Activated T-cell treated with anti-CD3 and anti-CD28 coated beads for 1 hour (primary cell): Measurements from ENCODE around the gene CTNND2.

ENCODE experiments used
- DNase-seq: peaks from one replicate; pipeline ENCODE4 v3.0.0-alpha.2; 2020; ENCODE audit warnings: low read depth

CTNND2 gene

DNA sequence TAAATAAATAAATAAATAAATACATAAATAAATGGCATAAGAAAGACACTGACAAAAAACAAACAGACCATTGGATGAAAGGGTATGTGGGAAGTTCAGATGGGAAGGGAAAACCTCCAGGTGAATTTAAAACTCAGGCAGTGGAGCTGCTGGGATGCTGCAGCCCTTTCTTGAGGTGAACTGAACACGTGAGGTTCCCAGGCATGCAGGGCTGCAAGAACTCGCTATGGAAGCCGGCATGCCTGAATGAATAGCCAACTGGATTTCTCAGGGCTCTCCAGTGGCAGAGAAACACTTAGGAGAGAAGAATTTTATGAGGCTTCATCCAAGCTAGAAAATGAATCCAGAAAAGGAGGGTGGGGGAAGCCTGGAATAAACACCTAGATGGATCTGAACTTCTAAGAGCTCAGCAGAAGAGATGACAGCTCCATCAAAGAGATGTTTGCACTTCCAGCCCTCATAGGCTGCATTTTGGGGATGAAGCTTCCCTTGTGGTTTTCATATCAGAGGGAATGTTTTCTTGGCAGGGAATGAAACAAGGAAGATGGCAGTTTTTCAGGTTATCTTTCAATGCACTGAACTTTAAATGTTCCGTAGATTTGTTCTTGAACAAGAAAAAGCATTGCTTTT is 919.0 kb downstream of the CTNND2 start:
- no peak for DNase-seq

DNA sequence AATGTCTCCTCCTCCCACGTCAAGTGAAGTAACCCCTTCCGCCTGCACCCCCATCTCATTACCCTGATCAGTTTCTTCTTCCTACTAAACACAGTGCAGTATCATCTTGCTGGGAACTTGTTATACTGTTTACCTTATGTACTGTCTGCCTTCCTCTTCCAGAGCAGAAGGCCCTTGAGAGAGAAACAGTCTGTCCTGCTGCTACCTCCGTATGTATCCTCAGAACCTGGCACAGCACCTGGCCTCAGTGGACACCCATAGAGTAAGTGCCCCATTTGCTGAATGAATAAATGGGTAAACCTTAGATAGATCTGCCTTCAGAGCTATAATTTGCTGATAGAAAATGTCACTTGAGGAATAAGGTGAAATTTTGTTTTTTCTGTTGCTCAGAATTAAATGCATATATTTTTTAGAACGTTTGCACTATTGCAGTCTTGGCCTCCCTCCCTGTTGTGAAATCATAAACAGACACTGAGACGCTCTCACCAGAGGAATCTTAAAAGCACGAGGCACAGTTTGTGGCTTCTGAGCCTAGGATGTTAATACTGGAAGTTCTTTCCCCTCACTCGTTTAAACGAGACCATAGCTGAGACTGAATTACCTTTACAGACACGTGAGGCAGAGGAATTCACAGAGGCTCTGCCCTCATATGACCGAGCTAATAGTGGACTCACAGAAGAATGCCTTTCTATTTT is 920.1 kb downstream of the CTNND2 start:
- no peak for DNase-seq

DNA sequence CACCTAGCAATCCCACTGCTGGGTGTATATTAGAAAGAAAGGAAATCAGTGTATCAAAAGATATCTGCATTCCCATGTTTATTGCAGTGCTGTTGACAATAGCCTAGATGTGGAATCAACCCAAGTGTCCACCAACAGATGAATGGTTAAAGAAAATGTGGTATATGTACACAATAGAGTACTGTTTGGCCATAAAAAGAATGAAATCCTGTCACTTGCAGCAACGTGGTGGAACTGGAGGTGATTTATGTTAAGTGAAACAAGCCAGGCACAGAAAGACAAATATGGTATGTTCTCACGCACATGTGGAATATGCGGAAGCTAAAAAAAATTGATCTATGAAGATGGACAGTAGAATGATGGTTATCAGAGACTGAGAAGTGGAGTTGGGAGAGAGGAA is 921.6 kb downstream of the CTNND2 start:
- no peak for DNase-seq

DNA sequence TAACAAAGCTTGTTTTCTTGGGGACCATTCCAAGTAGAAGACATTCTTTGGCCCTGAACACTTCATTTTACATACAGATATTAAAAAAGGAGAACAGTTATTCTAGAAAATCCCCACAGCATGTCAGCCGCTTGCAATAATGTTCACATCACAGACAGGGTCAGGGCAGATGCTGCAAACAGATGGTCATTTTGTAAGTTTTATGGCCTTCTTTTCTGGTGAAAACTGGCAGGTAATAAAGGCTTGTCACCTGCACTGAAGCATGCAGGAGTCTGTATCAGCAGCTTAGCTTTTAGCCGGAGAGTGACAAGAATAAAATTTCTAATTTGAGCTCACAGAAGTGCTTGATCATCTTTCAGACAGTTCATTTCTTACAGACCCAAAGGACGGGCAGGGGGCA is 922.3 kb downstream of the CTNND2 start:
- no peak for DNase-seq

DNA sequence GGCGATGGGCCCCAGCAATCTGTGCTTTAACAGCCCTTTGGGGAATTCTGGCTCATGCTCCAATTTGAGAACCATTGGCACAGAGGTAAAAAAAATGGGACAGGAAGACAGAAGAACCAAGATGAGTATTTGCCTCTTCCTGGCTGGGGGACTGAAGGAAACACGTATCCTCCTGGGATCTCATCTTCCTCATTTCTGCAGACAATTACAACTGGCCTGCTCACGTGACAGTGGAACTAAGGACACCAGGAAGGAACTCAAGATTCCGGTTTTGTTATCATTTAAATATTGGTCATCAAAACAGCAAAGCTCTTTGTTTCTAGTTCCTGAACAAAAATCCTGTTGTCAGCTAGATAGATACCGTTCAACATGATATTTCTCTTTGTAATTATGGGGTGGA is 927.2 kb downstream of the CTNND2 start:
- no peak for DNase-seq

DNA sequence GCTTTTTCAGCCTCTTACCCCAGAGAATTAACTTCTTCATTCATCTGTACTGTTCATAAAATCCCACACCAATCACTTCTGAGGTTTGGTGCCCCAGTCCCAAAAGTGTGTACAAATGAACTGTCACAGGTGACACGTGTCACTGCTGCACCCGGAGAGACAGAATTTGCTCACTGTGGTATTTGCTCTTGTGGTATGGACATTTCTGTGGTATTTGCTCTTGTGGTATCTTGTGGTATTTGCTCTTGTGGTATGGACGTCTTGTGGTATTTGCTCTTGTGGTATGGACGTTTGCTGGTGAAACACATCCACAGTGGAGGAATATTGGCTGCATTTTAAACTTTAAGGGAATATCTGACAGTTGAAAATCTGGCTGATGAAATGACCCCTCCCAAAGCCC is 928.3 kb downstream of the CTNND2 start:
- DNase-seq = no peak

DNA sequence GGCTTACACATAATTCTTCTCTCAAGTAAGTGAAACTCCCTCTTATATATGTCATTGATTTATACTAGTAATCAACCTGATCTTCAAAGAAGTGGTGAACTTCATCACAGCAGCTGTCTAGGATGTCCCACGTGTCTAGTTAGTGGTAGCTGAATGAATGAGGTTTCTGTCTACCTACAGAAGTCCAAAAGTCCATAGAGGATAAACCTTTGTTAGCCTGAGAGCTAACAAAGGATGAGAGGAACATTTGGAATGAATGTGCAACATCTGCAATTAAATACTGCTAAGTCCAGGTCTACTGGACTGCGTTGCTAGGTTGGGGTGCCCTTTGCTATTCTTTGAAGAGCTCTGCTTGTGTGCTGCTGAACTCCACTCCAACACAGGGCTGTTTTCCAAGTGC is 929.4 kb downstream of the CTNND2 start:
- DNase-seq = no peak

DNA sequence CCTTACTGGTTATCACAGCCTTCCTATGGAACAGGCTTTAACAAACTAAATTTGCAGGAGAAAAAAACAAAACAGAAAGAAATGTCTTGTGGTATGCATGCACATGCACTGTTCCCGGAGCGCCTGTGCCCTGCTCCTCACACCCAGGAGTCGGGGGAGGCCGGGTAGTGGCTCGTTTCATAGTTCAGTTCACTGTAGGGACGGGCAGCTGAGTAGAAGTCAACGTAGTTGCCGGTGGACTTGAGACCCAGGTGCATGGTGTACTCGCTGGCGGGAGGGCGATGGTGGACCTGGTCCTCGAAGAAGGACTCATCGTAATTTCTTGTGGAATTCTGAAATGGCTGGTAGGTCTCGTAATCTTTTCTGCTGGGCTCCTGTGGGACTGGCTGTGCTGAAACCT is 930.9 kb downstream of the CTNND2 start:
- DNase-seq = no peak

DNA sequence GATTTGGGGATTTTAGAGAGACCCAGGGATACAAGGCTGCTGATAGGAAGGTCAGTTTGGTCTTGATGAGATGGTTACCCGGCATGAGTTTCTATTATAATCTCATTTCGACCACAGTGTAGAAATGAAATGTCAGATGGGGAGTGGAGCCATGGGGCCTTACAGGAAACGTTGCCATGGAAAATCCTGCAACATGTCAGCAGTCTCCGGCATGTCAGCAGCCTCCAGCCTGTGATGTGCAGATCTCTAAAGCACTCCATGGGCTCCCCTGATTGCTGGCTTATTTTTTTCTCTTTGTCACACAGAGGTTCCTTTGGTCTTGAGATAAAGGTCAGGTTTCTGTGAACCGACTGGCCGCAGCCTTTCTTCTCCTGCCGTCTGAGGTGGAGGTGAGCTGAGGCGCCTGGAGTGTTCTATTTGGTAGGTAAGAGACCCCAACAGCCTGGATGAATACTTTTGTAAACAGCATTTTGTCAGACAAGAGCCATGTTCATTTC is 934.5 kb downstream of the CTNND2 start:
- no peak for DNase-seq

DNA sequence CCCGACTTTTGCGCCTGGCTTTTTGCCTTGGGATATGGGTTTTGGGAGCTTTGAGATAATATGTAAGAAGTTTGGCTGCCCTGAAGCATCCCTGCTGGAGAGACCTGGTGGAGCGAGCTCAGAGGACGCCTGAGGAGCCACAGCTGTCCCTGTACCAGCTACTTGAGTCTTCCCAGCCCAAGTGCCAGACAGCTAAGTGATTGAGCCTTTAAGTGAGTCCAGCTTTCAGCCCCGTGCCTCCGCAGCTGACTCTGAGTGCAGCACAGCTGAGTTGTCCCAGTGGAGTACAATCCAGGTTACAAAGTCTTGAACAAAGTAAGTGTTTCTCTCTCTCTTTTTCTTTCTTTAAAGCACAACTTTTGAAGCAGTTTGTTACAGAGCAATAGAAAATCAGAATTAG is 939.4 kb downstream of the CTNND2 start:
- DNase-seq = no peak

DNA sequence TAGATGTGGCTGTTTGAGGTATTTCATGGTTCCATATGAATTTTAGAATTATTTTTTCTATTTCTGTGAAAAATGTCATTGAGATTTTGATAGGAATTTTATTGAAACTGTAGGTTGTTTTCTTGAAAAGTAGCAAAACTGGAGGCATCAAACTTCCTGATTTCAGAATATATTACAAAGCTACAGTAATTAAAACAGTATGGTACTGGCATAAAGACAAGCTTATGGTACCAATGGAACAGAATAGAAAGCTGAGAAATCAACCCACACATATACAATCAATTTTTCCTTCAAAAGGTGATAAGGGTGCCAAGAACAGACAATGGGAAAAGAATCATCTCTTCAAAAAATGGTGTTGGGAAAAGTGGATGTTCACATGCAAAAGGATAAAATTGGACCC is 945.5 kb downstream of the CTNND2 start:
- no peak for DNase-seq

DNA sequence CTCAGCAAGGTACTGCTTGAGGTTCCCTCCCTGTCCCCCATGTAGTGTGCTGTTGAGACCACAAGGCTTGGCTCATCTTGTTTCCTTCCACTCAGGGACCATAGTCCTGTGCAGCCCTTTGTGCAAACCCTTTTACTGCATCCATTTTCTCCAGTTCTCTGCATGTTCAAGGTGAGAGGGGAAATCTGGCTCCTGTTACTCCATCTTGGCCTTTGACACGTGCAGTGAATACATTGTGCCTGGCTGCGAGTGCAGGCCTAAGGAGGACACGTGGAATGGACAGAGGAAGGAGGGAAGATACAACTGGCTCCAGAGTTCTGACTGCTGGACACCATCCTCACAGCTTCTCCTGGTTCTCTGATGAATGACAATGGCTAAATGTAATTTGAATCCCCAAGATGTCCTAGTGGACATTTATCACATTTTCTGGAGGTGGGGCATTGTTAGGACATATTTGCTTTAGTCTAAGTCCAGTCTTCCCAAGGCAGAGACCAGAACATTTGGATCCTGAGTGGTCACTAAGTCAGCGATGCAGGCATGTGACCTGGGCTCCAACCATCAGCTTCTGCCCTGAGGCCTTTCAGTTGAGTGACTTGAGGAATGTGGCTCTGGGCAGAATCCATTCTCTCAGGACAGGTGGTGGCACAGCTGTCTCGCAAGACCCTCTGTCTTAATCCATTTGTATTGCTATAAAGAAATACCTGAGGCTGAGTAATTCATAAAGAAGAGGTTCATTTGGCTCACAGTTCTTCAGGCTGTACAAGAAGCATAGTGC is 954.2 kb downstream of the CTNND2 start:
- no peak for DNase-seq

DNA sequence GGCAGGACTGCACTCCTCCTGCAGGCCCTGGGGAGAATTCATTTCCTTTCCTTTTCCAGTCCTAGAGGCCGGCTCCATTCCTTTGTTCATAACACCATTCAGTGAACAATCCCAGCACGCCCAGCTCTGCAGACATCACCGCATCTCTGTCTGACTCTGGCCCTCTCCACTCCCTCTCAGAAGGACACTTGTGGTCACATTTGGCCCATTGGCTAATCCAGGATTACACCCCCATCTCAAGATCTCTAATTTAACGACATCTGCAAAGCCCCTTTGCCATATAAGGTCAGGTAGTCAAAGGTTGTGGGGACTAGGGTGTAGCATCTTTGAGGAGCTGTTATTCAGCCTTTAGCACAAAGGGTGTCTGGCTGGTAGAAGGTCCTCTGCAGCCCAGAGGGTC is 958.2 kb downstream of the CTNND2 start:
- DNase-seq = no peak

DNA sequence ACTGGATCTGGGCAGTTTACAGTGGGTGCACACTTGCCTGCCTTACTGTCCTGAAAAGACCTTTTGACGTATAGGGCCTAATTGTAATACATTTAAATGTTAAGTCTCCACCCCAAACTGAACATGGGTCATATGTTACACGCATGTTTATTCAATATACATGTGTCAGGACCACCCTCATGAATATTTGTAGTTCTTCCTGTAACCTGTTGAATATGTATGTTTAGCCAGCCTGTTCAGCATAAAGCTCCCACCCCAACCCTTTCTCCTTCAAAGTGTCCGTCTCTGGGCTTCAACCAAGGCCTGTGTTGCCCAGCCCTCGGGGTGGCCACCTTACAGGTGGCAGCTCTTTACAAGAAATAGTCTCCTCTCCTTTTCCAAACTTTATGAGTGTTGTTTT is 962.3 kb downstream of the CTNND2 start:
- no peak for DNase-seq

DNA sequence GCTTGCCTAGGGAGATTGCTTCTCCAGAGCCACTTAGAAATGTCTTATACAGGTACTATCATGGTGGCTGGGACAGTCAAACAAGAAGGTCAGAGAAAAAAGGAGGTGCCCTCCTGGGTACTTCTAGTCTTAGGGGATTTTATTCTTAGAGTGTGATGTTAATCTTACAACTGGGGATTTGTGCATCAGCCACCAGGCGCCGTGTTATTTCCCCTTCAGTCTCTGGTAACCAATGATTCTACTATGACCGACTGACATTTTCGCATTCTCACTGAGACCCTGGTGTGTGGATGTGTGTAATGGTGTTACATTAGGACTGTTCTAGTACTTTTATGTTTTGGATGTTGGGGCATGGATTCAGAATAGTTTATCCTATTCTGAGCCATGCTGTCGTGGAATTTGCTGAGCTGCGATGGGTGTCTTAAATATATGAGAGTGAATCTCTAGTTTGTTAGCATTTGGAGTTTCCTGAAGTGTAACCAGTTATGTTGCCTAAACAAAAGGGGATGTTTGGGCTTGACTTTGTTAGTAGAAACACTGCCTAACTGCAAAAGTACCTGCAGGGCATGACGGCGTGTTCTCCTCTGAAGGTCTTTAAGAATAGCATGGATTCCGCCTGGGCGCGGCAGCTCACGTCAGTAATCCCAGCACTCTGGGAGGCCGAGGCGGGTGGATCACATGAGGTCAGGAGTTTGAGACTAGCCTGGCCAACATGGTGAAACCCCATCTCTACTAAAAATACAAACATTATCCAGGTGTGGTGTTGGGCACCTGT is 968.0 kb downstream of the CTNND2 start:
- no peak for DNase-seq

DNA sequence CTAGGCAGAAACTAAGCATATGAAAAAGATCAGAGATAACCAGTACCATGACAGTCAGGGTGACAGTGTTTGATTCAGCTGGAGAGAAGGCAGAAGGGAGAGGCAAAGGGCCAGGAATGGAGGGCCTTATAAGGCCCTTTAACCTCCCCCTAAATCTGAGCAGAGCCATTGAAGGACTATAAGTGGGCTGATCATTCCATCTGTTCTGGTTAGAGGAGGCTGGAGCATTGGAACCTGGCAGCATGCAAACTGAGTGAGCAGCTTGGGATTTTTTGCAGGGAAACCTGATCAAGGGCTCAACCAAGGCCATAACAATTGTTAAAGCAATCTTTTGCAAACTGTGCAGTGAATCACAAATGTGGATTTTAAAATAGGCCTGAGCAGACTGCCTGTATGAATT is 968.7 kb downstream of the CTNND2 start:
- no peak for DNase-seq

DNA sequence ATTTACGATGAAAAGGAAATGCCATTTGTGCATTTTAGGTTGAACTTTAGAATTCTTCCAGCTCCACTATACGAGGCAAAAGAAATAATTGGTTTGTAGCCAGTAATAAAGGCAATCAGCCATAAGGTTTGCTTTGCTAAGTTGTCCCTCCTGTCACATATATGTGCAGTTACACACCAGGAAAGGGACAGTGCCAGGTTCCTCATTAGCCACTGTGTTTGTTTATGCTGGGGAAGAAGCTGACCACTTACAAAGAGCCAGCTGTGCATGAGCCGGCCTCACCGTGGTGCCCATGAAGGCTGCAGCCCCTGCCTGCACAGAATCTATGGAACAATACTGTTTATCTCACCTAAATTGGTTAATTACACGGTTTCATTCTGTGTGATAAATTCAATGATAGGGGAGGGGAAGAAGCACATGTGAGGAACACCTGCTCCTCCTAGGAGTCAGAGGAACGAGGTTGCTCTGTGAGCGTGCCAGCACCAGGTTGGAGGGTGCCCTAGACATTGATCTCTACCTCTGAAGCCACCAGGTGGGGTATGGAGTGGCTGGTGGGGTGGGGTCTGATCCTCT is 969.4 kb downstream of the CTNND2 start:
- no peak for DNase-seq

DNA sequence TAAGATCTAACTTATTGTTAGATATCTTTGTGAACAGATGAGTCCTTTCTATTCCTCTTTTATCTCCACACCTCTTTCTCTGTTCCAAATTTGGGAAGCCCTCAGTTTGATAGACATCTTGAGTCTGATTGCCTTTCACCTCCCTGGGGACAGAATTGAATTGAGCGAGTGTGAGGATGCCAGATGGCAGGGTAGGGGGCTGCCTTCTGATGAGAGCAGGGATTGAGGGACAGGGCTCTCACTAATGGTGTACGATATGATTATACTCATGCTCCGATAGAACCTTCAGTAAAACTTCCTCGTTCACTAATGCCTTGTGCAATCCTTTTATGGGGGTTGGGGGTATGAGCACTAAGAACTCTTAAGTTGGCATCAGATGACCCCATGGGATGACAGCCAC is 971.1 kb downstream of the CTNND2 start:
- DNase-seq = no peak

DNA sequence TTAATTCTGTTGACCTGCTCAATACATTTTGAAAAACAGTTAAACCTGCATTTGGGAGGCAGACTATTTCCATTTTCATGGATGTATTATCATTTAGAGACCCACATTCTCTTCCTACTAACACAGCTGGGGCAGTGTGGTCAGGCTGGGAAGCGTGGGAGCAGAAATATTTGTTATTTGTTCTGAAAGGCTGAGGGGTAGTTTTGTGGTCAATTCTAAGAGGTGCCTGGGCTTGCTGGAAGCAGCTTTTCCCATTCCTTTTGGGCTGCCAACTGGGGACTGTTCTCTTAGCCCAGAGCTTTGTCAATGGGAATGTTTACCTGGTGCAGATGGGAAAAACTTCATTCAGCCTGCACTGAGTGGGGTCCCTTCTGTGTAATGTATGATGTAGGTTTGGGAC is 971.8 kb downstream of the CTNND2 start:
- DNase-seq = no peak

DNA sequence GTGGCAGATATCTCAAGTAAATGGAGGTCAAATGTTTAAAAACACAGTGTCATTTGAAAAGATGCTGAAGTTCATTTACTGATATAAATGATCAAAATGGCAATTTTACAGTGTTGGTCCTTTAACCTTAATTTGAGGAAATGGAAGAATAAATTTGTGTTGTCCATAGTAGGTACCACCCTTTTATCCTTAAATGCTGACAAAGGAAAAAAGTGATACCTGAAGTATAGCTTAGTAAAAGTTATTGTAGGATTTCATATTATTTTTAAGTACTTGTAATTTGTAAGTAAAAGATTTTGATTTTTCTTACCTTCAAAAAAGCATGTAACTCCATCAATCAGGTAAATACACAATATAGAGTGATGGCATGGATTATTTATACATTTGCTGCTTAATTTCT is 976.6 kb downstream of the CTNND2 start:
- no peak for DNase-seq

DNA sequence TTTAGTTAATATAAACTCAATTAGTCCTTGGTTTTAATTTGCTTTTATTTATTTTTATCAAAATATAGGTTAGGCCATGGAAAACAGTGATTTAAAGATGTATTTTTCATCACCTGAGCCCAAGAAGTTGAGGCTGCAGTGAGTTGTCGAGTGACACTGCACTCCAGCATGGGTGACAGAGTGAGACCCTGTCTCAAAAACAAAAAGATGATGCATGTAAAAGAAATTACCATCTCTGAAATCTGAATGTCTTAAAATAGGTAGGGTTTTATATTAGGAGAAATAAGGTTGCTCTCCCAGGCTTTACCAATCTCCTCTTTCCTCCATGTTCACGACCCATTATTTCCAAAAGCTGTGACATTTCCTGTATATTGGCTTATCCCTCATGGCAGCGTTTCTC is 980.9 kb downstream of the CTNND2 start:
- DNase-seq = no peak
